NCI-H2227 (cell line): ENCODE measurements around the gene BCL2L12.
"Not testable (repeated sequence)": the region's sequence is repeated elsewhere in the genome, so short reads cannot be mapped to it uniquely, and the experiment has no call there.

Experiments used
- DNase-seq: peaks from one replicate; lab custom pipeline; 2025; ENCODE audit not compliant: unreplicated experiment; lab: John Stamatoyannopoulos, UW

The BCL2L12 gene

GRCh38 chr19:49704888-49705642 lies 39.3 kb downstream of the BCL2L12 start:
- no peak for DNase-seq

DNA sequence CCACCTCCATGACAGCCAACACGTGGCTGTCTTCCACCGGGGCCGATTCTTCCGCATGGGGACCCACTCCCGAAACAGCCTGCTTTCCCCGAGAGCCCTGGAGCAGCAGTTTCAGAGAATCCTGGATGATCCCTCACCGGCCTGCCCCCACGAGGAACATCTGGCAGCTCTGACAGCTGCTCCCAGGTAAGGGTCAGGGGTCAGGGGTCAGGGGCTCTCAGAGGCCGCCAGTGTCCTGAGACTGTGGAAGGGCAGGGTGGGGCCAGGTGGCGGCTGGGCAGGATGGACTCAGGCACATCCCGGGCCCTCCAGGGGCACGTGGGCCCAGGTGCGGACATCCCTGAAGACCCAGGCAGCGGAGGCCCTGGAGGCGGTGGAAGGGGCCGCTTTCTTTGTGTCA lies 40.2 kb downstream of the BCL2L12 start:
- DNase-seq: no peak

DNA sequence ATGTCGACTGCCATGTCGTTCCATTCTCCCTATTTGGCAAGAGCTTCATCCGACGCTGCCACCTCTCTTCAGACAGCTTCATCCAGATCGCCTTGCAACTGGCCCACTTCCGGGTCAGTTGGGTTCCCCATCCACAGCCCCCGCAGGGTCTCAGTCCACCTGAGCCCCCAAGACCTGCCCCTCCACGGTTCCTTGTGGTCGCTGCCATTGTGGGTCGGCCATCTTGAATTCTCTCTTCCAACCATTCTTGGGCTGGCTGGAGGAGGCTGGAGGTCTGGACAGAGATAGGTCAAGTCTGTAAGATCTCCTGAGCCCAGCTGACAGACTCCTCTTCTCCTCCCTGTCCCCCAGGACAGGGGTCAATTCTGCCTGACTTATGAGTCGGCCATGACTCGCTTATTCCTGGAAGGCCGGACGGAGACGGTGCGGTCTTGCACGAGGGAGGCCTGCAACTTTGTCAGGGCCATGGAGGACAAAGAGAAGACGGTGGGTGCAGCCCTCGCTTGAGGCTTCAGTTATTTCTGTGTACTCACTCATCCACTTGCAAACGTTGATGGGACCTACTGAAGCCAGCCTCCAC lies 44.7 kb downstream of the BCL2L12 start:
- DNase-seq: no peak

DNA sequence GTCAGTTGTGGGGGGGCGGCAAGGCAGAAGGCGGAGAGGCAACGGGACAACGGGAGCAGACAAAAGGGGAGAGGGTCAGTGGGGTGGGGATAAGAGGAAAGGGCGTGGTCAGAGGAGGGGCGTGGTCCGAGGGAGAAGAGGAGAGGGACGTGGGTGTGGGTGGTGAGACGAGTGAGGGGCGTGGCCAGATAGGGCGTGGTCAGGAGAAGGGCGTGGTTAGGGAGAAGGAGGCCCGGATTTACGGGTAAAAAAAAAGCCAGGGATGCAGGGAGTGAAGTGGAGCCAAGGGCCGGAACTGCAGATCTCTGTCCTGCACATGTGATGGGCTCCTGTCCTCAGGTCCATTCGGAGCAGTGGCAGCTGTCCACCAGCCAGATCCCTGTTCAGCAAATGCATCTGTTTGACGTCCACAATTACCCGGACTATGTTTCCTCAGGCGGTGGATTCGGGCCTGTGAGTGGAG lies 46.7 kb downstream of the BCL2L12 start:
- peak; percentile 47 for DNase-seq

- no peak for DNase-seq
Measured at GRCh38 chr19:49713236-49713845, 47.6 kb downstream of the BCL2L12 start.

DNA sequence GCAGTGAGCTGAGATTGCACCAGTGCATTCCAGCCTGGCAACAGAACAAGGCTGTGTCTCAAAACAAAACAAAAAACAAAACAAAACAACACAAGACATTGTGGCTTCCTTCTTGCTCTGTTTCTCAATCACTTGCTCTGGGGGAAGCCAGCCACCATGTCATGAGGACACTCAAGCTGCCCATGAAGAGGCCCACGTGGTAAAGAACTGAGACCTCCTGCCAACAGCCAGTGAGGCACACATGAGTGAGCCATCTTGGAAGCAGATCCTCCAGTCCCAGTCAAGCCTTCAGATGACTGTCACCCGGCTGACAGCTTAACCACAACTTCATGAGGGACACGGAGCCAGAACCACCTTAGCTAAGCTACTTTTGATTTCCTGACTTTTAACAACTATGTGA lies 50.4 kb downstream of the BCL2L12 start:
- peak; percentile 16 for DNase-seq

DNA sequence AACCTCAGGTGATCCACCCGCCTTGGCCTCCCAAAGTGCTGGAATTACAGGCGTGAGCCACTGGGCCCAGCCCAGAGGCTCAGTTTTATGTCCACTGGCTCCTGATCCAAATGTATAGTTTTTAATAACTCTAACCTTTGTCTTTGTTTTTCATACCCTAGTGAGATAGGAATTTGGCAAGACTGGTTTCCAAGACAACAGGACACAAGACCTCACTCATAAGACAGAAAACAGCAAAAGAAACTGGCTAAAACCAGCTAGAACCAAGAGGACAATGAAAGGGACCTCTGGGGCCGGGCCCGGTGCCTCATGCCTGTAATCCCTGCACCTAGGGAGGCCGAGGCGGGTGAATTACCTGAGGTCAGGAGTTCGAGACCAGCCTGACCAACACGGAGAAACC lies 52.8 kb downstream of the BCL2L12 start:
- no peak for DNase-seq

DNA sequence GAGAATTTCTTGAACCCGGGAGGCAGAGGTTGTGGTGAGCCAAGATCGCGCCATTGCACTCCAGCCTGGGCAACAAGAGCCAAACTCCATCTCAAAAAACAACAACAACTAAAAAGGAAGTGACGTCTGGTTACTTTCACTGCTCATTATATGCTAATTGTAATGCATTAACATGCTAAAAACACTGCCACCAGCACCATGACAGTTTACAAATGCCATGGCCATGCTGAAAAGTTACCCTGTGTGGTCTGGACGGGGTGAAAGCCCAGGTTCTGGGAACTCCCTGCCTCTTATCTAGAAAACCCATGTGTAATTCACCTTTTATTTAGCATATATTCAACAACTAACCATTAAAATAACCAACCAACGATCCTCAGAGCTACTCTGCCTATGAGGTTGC lies 53.3 kb downstream of the BCL2L12 start:
- DNase-seq: no peak

DNA sequence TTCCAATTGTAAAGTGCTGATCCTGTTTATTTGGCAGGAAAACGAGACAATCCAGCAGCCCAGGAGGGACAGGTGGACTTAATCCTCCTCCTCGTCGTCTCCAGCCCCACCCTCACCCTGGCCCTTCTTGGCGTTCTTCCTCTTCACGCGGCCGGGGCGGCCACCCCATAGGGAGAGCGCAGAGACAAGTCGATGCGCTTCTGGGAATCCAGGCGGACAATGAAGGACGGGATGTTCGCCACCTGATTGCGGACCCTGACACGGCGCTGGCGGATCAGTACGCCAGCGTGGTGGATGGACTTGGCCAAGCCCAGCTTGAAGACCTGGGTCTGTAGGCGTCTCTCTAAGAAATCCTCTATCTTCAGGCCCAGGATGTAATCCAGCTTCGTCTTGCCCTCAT lies 53.7 kb downstream of the BCL2L12 start:
- not testable (repeated sequence) for DNase-seq
